ENCODE data around the gene TEAD2.
"Not testable (repeated sequence)": the region's sequence is repeated elsewhere in the genome, so short reads cannot be mapped to it uniquely, and the experiment has no call there.

TEAD2 gene

DNA sequence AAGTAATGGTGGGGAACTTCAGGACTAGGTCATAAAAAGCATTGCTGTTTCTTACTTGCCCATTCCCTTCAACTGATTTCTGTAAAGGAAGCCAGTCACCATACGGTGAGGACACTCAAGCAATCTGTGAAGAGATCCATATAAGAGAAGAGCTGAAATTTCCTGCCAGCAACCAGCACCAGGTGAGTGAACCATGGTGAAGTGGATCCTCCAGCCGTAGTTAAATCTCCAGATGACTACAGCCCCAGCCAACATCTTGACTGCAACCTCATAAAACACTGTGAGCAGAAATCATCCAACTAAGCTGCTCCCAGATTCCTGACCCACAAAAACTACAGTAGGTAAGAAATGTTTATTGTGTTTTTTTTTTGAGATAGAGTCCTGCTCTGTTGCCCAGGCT, 33.5 kb downstream of the TEAD2 start:
- H3K4me3 ChIP-seq (ENCODE audit: low read depth, low read length): no peak overlapping the region
- no peak for DNase-seq (ENCODE audit: low read depth)
- TF ChIP-seq, protein P1, sequence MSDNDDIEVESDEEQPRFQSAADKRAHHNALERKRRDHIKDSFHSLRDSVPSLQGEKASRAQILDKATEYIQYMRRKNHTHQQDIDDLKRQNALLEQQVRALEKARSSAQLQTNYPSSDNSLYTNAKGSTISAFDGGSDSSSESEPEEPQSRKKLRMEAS (IDR thresholded peaks at IDR 0.05; ENCODE audit: low read depth, low read length): no peak
- TF ChIP-seq POLR2A (IDR thresholded peaks at IDR 0.05; ENCODE audit: extremely low read depth, insufficient read length): no peak
- no peak for TF ChIP-seq MYC (IDR thresholded peaks at IDR 0.05; ENCODE audit: low read depth, low read length)
- TF ChIP-seq, protein P2, sequence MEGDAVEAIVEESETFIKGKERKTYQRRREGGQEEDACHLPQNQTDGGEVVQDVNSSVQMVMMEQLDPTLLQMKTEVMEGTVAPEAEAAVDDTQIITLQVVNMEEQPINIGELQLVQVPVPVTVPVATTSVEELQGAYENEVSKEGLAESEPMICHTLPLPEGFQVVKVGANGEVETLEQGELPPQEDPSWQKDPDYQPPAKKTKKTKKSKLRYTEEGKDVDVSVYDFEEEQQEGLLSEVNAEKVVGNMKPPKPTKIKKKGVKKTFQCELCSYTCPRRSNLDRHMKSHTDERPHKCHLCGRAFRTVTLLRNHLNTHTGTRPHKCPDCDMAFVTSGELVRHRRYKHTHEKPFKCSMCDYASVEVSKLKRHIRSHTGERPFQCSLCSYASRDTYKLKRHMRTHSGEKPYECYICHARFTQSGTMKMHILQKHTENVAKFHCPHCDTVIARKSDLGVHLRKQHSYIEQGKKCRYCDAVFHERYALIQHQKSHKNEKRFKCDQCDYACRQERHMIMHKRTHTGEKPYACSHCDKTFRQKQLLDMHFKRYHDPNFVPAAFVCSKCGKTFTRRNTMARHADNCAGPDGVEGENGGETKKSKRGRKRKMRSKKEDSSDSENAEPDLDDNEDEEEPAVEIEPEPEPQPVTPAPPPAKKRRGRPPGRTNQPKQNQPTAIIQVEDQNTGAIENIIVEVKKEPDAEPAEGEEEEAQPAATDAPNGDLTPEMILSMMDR (IDR thresholded peaks at IDR 0.05; ENCODE audit: low read depth, low read length): no peak

DNA sequence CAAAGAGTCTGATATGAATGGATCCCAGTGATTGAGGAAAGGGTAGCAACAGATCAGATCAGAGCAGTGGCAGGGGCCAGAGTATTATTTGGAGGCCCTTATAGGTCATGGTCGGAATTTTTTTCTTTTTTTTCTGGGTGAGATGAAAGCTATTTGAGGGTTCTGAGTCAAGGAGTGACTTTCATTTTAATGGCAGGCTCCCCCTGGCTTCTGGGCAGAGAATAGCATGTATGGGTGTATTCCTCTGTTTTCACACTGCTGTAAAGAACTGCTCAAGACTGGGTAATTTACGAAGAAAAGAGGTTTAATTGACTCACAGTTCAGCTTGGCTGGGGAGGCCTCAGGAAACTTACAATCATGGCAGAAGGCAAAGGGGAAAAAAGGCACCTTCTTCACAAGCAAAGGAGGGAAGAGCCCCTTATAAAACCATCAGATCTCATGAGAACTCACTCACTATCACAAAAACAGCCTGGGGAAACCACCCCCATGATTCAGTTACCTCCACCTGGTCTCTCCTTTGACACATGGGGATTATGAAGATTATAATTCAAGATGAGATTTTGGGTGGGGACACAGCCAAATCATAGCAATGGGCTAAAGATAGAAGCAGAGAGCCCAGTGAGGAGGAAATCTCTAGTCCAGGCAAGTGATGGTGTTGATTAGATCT, 34.2 kb downstream of the TEAD2 start:
- no peak overlapping the region for H3K4me3 ChIP-seq (ENCODE audit: low read depth, low read length)
- DNase-seq (ENCODE audit: low read depth): peak; percentile 43
- TF ChIP-seq MYC (IDR thresholded peaks at IDR 0.05; ENCODE audit: low read depth, low read length) (no peak), POLR2A (IDR thresholded peaks at IDR 0.05; ENCODE audit: extremely low read depth, insufficient read length) (no peak)
- TF ChIP-seq, protein P2 (IDR thresholded peaks at IDR 0.05; ENCODE audit: low read depth, low read length): peak; percentile 66

DNA sequence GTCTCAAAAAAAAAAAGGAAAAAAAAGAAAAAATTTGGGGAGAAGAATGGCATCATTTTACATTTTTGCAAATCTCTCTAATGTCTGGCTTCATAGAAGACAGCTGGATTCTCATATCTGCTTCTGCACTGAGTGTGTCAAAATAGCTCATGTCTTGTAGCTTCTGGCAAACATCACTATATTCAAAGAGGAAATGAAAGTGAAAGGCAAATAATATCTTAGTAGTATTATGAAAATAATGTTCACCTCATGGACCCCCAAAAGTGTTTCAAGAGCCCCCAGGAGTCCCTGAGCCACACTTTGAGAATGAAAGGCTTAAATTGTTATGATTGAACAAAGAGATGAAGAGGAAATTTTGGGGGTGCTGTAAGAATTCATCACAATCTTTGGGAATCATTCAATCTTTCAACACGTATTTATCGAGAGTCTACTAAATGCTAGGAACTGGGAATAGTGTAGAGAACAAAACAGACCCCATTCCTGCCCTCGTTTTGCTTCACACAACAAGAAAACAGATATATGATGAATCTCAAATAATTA, 36.0 kb downstream of the TEAD2 start:
- no peak for DNase-seq (ENCODE audit: low read depth)
- TF ChIP-seq, protein P1 (IDR thresholded peaks at IDR 0.05; ENCODE audit: low read depth, low read length): no peak
- TF ChIP-seq, protein P2 (IDR thresholded peaks at IDR 0.05; ENCODE audit: low read depth, low read length): no peak
- TF ChIP-seq MYC (IDR thresholded peaks at IDR 0.05; ENCODE audit: low read depth, low read length): no peak
- no peak for TF ChIP-seq POLR2A (IDR thresholded peaks at IDR 0.05; ENCODE audit: extremely low read depth, insufficient read length)
- H3K4me3 ChIP-seq (ENCODE audit: low read depth, low read length): no peak overlapping the region

DNA sequence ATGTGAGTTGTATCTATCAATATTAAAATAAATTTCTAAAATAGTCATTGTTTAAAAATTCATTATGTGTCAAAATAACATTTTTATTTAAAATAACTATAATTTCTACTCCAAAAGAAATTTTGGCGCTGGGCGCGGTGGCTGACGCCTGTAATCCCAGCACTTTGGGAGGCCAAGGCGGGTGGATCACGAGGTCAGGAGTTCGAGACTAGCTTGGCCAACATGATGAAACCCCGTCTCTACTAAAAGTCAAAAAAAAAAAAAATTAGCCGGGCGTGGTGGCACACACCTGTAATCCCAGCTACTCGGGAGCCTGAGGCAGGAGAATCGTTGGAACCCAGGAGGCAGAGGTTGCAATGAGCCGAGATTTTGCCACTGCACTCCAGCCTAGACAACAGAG, 36.5 kb downstream of the TEAD2 start:
- H3K4me3 ChIP-seq (ENCODE audit: low read depth, low read length); DNase-seq (ENCODE audit: low read depth): not testable (repeated sequence)

DNA sequence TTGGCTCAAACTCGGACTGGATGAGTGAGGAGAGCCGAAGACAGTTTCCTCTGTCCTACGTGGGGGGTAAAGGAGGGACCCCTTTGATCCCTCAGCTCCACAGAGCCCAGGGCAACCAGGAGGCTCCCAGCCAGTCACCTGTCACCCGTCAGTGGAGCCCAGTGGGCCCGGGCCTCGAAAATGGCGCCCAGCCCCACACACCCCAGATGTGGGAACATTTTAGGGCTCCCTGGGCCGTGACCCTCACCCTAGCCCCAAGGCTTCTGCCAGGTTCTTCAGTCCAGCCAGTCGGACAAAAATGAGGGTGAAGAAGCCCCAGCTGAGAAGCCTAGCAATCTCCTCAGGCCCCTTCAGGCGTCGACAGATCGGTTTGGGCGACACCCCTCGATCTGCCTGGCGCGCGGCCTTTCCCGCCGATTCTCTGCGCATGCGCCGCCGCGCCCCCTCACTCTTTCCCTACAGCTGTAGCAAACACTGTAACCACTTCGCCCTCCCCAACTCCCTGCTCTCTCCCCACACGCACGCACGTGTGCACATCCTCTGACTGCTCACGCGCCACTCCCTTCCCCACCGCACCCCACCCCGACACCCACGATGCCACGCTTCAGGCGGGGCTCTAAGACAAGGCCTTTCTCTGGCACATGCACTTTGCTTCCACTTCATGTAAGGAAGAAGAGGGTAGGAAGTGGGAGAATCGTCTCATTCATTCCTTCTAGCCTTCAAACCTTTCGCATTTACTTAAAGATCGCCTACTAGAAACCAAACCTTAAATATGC, 37.2 kb downstream of the TEAD2 start, which contains the start of gene SLC6A16:
TSS of gene SLC6A16 (minus strand) at position 391 of the 776 bp plus-strand sequence. CDS start 13,844 bp downstream, outside the sequence.
- no peak for DNase-seq (ENCODE audit: low read depth)
- no peak within 1 kb of the TSS for H3K4me3 ChIP-seq (ENCODE audit: low read depth, low read length)
- TF ChIP-seq, protein P1 (IDR thresholded peaks at IDR 0.05; ENCODE audit: low read depth, low read length): no peak
- TF ChIP-seq, protein P2 (IDR thresholded peaks at IDR 0.05; ENCODE audit: low read depth, low read length): no peak
- TF ChIP-seq POLR2A (IDR thresholded peaks at IDR 0.05; ENCODE audit: extremely low read depth, insufficient read length) (no peak), MYC (IDR thresholded peaks at IDR 0.05; ENCODE audit: low read depth, low read length) (no peak)

DNA sequence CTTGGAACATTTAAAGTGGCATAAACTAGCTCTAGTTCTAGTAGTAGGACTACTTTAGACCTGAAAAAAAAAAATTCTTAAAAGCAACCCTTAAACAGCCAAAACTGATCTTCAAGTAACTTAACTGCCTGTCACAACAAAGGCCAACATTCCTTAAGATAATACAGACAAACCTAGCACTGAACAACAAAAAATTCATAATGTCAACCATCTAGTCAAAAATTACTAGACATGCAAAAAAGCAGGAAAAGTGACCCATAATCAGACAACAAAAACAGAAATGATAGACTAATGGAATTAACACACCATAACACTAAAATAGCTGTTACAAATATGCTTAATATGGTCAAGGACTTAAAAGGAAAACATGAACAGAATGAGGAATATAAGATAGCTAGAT, 43.9 kb downstream of the TEAD2 start:
- no peak for DNase-seq (ENCODE audit: low read depth)
- TF ChIP-seq, protein P2 (IDR thresholded peaks at IDR 0.05; ENCODE audit: low read depth, low read length): no peak
- H3K4me3 ChIP-seq (ENCODE audit: low read depth, low read length): no peak overlapping the region
